Mammary epithelial cell (primary cell): ENCODE results near the gene LIX1L.

Source experiments
- CTCF ChIP-seq, 2 donors: IDR thresholded peaks in 1 of 2; conservative IDR thresholded peaks in 1 of 2; 2 replicates each; pipeline ENCODE4 v1.5.1; 2011 to 2012; ENCODE audit warnings: inconsistent platforms in 2 of 2, low read length in 2 of 2, mild to moderate bottlenecking in 2 of 2, control low read depth in 1 of 2, low read depth in 1 of 2; ENCODE audit not compliant: insufficient read depth in 1 of 2; ENCODE audit errors: extremely low read depth in 1 of 2
- EZH2 ChIP-seq: IDR thresholded peaks from 2 replicates; pipeline ENCODE4 v1.6.1; 2012; ENCODE audit warnings: low read length, inconsistent platforms, borderline replicate concordance

GRCh38 chr1:145988773-145989172 lies 31.0 kb upstream of the LIX1L start:
- no peak for TF ChIP-seq EZH2
- TF ChIP-seq CTCF (conservative IDR thresholded peaks at IDR 0.05 in 1 of 2, IDR thresholded peaks at IDR 0.05 in 1 of 2; ENCODE audit: extremely low read depth in 1 of 2, insufficient read depth in 1 of 2, low read depth in 1 of 2, low read length in 2 of 2) = no peak
